Fibroblast of skin of right biceps (primary cell): Measurements from ENCODE around the gene KMT2B.
A peak's percentile ranks its signal among the peaks of the same experiment; 100 is the strongest.

Source experiments
- DNase-seq: peaks from one replicate; pipeline ENCODE4 v3.0.0-alpha.2; 2013

The KMT2B gene

DNA sequence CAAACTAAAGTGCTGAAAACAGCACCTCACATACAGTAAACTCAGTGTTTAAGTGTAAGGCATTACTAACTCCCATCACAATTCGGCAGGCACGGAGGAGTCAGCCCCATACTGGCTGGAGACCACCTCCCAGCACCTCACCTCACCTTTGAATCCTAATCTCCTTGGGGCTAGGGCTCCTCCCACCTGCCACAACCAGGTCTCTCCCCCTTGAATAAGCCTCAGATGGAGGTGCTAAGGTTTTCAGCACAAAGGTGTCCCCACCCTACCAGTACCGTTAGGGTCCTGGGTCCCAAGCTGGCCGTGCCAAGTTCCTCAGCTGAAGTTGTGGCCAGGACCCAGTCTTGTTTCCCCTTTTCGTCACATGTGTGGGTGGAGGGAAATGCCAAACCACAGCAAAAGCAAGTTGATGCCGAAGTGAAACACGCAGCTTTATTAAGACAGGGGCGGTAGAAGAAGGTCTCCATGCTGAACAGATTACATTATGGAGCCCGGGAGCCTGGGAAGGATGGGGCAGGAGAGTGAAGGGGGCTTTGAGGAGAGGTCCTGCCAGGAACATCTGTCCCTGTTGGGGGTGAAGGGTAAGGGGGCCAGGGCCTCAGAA lies 24.4 kb downstream of the KMT2B start, which contains the start of gene IGFLR1:
Gene IGFLR1, minus strand, starts transcription at position 332 of the 604 bp plus-strand sequence. CDS start 1,272 bp downstream, outside the sequence.
- no peak for DNase-seq

GRCh38 chr19:35743640-35744429 lies 26.0 kb downstream of the KMT2B start:
- no peak for DNase-seq

DNA sequence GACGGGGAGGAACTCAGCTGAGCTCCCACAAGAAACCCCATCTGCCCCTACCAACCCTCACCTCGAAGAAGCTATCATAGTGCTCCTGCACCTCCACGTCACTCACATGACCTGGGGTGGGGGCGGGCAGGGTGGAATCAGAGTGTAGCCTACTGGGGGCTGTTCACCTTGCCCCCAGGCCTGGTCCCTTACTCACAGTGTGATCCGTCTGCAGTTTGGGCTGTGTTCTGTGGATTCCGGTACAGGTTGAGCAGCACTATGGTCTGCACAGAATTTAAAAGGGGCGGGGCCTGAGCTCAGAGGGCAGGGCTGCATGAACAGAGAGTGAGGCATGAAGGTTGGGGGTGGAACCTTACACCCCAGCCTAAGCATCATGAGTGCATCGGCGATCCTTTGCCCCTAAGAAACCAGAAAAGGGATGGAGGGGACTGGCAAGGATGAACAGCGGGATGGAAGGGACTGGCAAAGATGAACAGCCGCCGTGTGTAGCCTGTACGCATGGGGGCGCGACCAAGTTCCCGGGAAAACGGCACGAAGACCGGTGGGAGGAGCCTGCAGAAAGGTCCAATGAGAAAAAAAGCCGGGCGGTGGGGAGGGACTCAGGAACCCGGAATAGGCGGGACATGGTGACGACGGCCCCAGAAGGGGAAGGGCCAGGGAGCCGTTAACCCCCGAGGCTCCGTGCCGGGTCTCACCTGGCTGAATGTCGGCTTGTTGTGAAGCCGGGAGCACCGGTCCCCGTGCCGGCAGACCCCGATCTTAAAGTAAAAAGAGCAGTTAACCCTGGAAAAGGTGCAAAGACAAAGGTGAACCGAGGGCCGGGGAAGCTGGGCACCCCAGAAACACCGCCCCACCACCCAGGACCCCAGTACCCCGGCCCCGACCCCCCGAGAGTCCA lies 26.9 kb downstream of the KMT2B start:
- peak; percentile 97 for DNase-seq

GRCh38 chr19:35745328-35746086 lies 27.7 kb downstream of the KMT2B start, which contains the start of the genes PSENEN and U2AF1L4:
Gene PSENEN (plus strand): TSS chr19:35745651. CDS start chr19:35745931, 280 bp downstream.
Gene U2AF1L4 (minus strand): TSS chr19:35745418. CDS start chr19:35745391, 27 bp downstream.
- DNase-seq, result peak; percentile 99

DNA sequence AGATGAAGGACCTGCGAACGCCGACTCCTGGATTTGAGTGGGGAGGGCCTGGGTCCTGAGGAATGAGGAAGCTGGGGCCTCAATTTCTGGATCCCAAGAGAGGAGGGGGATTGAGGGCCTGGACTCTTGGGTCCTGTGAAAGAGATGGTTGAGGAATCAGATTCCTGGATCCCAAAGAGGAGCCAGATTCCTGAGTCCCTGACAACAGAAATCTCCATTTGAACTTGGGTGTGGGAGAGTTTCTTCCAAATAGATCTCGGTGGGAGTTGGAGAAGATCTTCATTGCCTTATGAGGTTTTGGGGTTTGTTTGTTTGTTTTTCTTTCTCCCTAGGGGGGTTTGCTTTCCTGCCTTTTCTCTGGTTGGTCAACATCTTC lies 28.3 kb downstream of the KMT2B start:
- no peak for DNase-seq

- no peak for DNase-seq
These were observed 28.7 kb downstream of the KMT2B start for GRCh38 chr19:35746531-35746930.

DNA sequence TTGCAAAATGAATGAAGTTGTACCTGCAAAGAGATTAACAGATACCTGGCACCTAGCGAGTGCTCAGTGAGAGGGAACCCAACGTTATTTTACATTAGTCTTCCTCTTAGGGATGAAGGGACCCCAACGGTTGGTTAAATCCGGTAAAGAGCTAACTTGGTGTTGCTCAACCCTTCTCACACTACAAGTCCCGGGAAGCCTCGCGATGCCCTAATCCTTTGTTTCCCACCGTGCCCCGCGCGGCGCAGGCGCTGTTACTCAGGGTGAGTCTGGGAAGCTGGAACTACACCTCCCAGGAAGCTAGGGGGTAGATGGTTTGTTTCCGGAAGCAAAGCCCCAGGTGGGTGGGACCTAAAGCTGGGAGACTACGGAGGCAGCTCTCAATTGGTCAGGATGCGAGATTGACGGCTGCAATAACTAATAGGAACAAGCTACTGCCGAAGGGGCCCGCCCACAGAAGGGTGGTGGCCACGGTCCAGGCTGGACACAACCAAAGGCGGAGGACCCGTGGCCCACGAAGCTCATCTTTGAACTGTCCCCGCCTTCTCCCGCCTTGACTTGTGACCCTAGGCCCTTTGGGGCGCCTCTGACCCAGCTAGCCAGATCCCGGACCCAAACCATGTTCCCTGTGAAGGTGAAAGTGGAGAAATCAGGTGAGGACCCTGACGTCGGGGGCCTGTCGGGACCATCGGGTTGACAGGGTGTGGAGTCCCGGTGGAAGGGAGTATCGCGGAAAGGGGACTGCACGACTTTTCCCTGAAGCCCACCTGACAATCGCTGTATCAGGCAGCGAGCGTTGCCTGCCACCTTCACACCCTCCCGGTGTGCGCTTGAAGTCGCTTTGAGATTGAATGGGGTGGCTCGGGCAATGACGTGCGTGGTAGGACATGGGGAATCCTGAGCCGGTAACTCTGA lies 30.6 kb downstream of the KMT2B start, which contains the start of gene LIN37:
Gene LIN37, plus strand, starts transcription at position 471 of the 915 bp plus-strand sequence. Its CDS starts 149 bp downstream, at position 620.
- peak; percentile 99 for DNase-seq

DNA sequence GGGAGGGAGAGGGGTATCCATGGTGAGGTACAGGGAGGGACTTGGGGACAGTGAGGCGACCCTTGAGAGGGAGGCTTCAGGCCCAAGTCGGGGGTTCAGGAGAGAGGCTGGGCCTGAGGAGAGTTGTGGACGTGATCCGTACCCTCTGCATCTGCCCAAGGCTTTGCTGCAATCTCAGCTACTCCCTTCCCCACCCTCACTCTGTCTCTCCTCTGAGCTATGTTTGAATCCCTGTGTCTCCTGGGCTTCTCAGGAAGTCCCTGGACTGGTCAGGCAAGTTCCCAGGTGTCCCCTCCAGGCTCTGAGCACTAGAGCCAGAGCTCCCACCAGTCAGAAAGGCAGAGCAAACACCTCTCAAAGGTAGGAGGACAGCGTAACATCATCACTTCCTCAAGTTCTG lies 32.4 kb downstream of the KMT2B start:
- DNase-seq, result no peak

DNA sequence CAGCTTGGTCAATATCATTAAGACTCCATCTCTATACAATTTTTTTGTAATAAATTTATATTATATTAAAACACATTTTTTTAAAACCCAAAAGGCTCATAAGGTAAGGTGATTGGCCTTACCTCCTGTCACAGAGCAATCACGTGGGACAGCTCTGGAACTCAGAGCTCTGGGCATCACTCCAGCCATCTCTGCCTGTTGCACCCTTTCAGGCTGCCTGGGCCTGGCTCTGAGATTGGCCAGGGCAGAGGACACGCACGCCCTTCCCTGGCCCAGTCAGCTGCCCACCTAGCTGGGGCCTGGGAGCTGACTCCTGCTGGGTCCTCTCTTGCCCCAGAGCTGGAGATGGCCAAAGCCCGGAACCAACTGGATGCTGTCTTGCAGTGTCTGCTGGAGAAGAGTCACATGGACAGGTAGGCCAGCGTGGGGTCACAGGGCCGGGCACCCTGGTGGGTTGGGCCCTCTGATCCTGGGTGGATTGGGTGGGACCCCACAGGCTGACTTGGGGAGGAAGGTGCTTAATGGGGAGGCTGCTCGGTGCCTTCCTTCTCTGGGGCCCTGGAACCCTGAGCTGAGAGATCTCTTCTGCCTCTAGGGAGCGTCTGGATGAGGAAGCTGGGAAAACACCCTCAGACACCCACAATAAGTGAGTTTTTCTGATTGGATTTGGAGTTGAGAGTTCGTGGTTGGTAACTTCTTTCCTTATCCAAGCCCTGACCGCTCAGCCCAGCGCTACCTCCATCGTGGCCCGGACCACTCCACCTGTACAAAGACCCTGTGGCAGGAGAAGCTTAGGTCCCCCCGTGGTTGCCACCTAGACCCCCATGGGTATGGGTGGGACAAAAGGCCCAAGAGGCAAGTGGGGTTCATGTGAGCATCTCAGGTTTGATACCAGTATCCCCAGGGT lies 34.3 kb downstream of the KMT2B start:
- no peak for DNase-seq

DNA sequence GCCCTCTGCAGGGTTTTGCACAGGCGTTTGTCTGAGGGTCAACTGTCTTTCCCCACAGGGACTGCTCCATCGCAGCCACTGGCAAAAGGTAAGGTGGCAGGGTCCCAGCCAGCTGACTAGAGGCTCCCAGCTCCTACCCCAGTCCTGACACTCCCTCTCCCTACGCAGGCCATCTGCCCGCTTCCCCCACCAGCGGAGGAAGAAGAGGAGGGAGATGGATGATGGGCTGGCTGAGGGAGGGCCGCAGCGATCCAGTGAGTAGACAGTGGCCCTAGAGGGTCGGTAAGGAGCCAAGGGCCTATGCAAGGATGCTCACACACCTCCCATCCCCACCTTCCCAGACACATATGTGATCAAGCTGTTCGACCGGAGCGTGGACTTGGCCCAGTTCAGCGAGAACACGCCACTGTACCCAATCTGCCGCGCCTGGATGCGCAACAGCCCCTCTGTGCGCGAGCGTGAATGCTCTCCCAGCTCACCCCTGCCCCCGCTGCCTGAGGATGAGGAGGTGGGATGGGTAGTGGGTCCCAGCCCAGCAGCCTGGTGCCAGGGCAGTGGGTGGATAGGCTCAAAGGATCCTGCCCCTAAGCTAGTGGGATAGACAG lies 35.0 kb downstream of the KMT2B start:
- DNase-seq, result no peak

DNA sequence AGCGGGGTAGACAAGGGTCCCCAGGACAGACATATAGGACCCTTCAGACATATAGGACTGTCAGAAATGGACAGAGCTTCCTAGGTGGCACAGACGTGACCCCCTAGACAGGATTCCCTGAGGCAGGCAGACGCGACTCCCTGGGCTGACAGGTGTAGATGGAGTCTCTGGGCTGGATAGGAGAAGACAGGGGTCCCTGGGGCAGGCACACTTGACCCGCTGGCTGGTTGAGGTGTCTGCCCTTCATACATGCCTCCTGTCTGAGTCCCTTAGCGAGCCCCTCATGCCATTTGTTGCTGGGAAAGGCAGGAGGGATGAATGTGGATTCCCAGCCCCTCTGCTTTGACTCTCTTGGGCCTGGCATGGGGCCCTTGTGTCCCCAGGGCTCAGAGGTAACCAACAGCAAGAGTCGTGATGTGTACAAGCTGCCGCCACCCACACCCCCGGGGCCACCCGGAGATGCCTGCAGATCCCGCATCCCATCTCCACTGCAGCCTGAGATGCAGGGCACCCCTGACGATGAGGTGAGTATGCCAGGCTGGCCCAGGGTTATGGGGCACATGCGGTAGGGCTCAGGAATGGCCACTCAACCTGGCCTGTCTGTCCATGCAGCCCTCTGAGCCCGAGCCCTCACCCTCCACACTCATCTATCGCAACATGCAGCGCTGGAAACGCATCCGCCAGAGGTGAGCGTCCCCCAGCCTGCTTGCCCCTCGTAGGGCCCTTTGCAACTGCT lies 36.0 kb downstream of the KMT2B start:
- DNase-seq, result no peak

DNA sequence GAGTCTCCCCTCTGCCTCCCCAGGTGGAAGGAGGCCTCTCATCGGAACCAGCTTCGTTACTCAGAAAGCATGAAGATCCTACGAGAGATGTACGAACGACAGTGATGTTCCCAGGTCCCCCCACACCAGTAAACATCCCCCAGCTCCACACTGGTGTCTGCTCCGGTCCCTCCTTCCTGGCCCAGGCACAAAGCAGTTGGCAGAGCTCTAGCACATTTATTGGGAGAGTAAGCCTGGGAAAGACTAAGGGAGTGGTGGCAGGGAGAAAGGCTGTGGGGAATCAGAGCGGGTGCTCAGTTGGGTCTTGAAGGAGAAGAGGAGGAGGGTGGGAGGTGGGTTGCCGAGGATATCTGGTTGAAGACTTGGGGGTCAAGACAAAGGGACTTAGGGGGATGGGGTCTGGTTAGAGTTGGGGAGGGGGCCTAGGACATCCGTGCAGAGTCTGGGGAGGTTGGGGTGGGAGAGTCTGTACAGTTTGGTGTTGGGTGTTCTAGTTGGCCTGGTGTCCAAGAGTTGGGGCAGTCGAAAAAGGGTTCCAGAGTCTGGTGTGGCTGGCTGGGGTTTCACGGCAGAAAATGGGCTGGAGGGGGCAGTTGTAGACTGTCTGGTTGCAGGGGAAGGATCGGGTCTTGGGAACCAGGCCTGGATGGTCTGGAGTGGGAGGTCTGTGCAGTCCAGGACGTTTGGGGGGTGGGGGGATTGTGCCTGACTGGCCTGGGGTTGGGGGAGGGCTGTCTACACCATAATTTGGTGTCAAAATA lies 36.7 kb downstream of the KMT2B start:
- DNase-seq, result no peak

DNA sequence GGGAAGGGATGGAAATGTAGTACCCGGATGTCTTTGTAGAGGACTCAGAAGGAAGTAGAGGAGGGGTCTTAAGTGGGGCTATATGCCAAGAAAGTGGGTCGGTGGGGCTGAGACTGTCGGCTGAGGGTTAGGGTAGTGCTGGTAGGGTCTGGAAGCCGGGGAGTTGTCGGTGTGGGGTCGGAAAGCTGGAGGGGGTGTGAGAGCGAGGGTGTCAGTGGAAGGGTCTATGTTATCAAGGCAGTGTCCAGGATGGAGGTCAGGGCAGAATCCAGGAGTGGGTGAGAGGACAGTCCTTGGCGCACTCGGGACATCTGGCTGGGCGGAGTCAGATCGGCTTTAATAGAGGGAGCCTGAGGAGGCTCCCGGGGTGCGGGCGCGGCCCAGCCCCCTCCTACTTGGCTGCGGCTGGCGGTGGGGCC lies 37.3 kb downstream of the KMT2B start:
- no peak for DNase-seq

DNA sequence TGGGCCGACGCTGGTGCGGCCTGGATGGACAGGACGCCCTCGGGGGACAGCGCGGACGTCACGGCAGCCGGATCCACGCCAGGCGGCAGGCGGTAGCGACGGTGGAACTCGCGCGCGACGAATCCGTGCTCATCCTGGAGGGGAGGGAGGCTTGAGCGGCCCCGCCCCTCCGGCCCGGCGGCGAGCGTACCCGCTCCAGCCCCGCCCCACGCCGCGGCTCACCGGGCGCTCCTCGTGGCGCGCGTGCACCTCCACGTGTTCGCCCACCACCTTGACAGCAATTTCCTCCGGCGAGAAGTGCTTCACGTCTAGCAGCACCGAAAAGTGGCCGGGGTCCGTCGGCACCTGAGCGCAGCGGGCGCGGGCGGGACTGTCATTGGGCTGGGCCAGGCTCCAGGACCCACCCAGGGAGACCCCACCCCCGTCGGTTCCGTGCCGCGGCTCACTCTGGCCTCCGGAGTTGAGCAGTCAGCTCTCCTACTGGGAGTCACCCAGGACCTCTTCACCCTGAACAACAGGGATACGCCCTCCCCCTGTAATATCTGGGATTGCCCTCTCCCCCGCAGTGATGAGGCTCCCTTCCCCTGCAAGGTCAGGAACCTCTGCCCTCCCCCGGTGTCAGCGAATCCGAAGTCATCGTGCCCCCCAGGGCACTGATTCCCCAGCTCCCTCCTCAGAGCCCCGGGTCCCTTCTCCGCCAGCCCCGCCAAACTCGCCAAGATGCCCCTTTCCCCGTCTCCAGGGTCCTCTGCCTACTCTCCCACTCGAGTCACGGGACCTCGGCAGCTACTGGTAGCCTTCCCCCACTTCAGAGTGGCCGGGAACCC lies 38.0 kb downstream of the KMT2B start:
- DNase-seq, result peak; percentile 68

DNA sequence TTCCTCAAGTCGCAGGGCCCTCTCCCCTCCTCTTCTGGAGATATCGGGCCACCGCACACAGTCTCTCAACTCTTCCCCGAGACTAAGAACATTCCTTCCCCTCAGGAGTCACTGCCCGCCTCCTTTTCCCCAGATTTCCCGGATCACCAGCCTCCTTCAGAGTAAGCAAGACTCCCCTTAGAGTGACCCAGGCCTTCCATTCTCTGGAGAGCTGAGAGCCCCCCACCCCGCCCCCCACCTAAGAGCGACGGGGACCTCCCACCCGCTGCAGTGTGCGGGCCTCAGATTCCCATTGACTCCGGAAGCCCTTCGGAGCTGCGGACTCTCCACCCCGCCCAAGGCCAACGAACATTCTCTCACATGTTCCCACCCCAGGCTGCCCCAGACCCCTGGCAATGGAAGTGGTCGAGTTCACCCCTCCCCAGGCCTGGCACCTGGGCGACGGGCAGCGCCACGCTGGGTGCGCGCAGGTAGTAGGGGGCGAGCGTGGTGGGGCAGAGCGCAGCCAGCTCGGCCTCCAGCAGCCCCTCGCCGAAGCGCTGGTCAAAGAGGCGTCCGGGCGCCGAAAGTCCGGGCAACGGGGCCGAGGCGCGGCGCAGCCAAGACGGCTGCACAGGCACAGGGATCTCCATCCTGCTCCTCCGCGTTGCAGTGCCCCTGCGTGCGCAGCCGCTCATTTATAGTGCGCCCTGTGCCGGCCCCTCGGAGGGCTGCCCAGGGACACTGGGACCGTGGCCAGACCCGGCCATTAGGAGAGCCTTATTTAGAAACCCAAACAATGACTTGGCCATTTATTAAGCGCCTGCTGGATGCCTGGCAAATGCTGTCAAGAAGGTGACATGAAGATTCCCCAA lies 38.8 kb downstream of the KMT2B start, which contains the start of gene HSPB6:
Gene HSPB6, minus strand, starts transcription at position 653 of the 854 bp plus-strand sequence. Its CDS starts 21 bp downstream, at position 632.
- DNase-seq, result peak; percentile 79

- peak; percentile 96 for DNase-seq
These were observed 39.5 kb downstream of the KMT2B start for GRCh38 chr19:35757231-35757748.
